HG03139 (cell line): ENCODE results near the gene AGTR2.
"Not testable (repeated sequence)": the region's sequence is repeated elsewhere in the genome, so short reads cannot be mapped to it uniquely, and the experiment has no call there.

Source experiments
- ATAC-seq: cut with Tn5 transposase; IDR thresholded peaks from one replicate; pipeline ENCODE4 v1.9.1; 2021; ENCODE audit not compliant: unreplicated experiment

Gene AGTR2, protein sequence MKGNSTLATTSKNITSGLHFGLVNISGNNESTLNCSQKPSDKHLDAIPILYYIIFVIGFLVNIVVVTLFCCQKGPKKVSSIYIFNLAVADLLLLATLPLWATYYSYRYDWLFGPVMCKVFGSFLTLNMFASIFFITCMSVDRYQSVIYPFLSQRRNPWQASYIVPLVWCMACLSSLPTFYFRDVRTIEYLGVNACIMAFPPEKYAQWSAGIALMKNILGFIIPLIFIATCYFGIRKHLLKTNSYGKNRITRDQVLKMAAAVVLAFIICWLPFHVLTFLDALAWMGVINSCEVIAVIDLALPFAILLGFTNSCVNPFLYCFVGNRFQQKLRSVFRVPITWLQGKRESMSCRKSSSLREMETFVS

DNA sequence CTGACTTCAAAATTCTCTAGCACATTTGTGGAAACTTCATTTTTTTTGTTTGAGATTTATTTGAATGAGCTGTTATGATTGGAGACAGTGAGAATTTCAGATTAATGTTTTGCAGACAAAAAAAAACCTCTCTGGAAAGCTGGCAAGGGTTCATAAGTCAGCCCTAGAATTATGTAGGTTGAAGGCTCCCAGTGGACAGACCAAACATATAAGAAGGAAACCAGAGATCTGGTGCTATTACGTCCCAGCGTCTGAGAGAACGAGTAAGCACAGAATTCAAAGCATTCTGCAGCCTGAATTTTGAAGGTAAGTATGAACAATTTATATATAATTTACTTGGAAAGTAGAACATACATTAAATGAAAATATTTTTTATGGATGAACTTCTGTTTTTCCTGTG lies at the start of gene AGTR2:
TSS of gene AGTR2 (plus strand) at position 234 of the 400 bp plus-strand sequence. CDS start 1,537 bp downstream, outside the sequence.
- ATAC-seq = no peak

DNA sequence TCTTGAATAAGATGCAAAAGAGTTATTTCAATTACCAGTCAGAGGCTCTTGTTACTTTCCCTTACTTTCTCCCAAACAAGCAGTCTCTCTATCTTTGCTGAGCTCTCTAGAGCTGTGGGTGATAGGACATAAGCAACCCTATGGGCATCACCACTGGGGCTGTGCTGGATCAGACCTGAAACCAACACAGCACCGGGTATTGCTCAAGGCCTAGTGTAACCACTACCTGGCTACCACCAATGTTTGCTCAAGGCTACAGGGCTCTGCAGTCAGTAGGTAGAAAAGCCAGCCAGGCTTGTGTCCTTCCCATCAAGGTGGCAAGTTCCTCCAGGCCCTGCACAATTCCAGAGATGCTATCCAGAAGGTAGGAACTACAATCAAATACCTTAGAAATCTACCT lies 35.3 kb upstream of the AGTR2 start:
- ATAC-seq = no peak

DNA sequence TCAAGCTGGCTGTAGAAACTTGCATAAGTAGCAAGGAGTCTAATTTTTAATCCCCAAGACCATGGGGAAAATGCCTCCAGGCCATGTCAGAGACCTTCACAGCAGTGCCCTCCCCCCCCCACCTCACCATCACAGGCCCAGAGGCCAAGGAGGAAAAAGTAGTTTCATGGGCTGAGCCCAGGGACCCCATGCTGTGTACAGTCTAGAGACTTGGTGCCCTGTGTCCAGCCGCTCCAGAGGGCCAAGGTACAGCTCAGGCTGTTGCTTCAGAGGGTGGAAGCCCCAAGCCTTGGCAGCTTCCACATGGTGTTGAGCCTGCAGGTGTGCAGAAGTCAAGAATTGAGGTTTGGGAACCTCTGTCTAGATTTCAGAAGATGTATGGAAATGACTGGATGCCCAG lies 29.3 kb upstream of the AGTR2 start:
- not testable (repeated sequence) for ATAC-seq

DNA sequence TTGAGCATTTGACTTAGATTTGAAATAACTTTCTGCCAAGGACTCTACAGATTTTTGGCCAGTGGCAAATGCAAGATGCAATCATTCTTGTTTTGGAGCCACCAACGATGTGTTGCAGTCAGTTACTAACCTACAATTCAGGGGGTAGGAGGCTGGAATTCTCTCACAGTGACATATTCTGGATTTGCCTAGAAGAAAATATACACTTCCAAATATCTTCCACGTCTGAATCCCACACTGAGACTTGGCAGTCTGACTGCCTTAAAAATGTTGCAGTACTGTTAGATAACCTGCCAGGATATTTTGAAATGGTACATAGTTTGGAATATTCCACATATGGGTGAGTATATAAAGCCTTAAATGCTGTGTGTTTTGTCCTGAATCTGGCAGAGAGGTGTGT lies 27.6 kb upstream of the AGTR2 start:
- no peak for ATAC-seq

DNA sequence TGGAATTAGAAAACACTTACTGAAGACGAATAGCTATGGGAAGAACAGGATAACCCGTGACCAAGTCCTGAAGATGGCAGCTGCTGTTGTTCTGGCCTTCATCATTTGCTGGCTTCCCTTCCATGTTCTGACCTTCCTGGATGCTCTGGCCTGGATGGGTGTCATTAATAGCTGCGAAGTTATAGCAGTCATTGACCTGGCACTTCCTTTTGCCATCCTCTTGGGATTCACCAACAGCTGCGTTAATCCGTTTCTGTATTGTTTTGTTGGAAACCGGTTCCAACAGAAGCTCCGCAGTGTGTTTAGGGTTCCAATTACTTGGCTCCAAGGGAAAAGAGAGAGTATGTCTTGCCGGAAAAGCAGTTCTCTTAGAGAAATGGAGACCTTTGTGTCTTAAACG lies 2.4 kb downstream of the AGTR2 start:
- ATAC-seq = no peak

DNA sequence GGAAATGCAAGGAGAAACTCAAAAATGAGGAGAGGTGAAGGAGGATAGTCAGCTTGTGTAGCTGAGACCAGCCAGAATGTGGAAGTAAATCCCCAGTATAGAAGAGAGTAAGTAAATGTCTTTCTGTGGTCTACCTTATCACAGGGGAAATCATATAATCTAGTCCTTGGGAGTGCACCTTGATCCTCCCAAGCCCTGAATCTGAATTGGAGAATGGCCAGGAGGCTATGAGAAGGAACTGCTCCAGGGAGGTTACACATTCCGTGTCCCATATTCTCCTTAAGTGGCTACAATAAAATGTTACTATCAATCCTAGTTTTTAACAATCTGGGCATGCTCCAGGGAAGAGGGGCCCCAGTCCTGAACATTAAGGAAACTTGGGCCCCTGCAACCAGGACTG lies 10.8 kb downstream of the AGTR2 start:
- no peak for ATAC-seq

DNA sequence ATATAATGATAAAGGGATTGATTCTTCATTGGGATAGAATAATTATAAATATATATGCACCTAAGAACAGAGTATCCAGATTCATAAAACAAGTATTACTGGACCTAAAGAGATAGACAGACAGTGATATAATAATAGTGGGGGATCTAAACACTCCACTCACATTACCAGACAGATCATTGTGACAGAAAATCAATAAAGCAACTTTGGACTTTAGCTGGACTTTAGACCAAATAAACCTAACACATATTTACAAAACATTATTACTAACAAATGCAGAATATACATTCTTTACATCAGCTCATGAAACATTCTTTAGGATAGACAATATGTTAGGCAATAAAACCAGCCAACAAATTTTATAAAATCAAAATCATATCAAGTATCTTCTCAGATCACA lies 14.6 kb downstream of the AGTR2 start:
- ATAC-seq = no peak

DNA sequence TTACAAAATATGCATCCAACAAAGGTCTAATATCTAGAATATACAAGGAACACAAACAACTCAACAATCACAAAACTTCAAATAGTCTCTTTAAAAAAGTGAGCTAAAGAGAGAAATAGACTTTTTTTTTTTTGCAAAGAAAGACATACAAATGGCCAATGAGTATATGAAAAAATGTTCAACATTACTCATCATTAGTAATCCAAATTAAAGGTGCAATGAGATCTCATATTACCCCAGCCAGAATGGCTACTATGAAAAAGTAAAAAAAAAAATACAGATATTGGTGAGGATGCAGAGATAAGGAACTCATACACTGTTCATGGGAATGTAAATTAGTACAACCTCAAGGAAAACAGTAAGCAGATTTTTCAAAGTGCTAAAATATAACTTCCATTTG lies 24.1 kb downstream of the AGTR2 start:
- ATAC-seq = no peak

DNA sequence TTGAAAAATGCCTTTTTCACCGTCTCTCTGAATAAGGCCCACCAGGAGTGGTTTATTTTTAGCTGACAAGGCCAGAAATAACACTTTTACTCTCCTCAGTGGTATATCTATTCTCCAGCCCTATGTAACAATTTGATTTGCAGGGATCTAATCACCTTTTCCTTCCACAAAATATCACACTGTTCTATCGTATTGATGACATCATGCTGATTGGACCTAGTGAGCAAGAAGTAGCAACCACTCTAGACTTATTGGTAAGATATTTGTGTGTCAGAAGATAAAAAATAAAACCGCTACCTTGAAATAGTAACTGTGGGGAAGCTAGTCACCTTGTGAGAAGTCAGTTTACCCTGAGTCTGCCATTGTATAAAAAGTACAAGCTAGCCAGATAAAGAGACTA lies 27.7 kb downstream of the AGTR2 start:
- no peak for ATAC-seq

DNA sequence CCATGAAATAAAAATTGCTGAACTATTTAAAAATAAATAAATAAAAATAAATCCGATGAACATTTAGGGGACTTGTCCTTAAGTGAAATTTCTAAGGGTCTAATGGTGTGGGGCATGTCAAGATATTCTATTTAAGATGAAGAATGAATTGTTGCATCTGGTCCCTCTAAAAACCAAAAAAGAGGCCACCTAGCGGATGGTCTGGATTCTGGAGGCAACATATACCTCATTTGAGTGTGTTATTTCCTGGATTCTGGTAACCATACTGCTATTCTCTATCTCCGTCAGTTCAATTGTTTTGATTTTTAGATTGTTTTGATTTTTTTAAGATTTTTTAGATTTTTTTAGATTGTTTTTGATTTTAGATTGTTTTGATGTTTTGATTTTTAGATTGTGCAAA lies 28.3 kb downstream of the AGTR2 start:
- ATAC-seq = no peak

DNA sequence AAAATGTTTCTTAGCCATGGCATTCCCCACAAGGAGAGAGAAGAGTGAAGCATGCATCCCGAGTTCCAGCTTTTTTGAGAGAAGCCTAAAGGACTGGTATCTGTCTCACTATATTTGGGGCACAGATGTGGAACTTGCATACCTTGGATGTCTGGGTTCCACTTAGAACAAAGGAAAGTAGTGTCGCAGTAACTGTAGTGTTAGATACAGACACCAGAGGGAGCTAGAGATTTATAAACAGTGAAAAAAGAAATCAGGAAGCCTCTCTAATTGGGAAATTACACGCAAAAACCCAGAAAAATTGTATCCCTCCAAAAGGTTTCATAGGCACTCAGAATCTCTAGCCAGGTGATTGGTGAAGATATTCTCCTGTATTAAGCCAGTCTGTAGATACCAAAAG lies 34.4 kb downstream of the AGTR2 start:
- no peak for ATAC-seq

DNA sequence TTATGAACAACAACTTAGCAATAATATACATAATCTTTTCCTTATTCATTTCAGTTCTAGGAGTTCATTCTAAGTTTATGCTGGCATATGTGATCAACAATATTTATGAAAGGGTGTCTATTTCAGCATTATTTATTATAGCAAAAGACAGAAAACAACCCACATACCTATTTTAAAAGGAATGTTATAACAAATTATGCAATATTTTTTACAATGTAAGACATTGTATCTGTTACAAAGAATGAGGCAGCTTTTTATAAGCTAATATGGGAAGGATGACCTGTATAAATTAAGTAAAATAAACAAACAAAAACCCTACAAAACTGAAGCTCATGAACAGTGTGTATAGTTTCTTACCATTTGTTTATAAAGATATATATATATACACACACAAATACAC lies 42.7 kb downstream of the AGTR2 start:
- no peak for ATAC-seq

DNA sequence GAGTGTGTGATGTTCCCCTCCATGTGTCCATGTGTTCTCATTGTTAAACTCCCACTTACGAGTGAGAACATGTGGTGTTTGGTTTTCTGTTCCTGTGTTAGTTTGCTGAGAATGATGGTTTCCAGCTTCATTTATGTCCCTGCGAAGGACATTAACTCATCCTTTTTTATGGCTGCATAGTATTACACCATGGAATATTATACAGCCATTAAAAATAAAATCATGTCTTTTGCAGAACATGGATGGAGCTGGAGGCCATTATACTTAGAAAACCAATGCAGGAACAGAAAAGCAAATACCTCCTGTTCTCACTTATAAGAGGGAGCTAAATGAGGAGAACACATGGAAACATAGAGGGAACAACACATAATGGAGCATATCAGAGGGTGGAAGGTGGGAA lies 46.5 kb downstream of the AGTR2 start:
- ATAC-seq = not testable (repeated sequence)
